Dedifferentiated amniotic fluid mesenchymal stem cell (primary cell): ENCODE results near the gene LHFPL3.
A peak's percentile ranks its signal among the peaks of the same experiment; 100 is the strongest.
"Not testable (repeated sequence)": the region's sequence is repeated elsewhere in the genome, so short reads cannot be mapped to it uniquely, and the experiment has no call there.

Experiments
- DNase-seq: peaks from one replicate; pipeline ENCODE4 v3.0.0-alpha.2; 2016; ENCODE audit errors: extremely low spot score

The LHFPL3 gene

DNA sequence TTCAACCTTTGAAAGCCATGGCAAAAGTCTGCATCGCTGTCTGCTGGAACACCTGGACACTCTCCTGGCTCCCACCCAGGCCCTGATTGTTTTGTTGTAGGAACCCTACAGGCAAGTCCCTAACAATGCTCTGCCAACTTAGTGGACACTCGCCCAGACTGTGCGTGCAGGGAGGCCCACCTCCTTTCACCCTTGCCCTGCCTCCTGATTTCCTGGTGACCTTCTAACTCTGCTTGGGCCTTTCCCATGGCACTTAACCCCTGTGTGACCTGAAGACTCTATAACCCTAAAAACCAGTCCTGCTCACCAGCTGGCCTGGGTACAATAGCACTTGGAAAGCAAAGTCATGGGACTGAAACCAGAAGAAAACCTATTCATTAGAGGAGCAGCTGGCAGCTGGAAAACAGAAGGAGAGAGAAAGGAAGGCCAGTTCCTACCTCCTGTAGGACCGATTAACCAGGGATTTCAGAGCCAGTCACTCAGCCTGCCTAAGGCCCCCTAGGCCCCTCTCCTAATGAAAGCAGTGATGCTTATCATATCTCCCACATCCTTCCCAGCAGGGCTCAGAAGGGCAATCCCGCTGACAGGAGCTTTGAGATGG is 602.9 kb downstream of the LHFPL3 start:
- no peak for DNase-seq

DNA sequence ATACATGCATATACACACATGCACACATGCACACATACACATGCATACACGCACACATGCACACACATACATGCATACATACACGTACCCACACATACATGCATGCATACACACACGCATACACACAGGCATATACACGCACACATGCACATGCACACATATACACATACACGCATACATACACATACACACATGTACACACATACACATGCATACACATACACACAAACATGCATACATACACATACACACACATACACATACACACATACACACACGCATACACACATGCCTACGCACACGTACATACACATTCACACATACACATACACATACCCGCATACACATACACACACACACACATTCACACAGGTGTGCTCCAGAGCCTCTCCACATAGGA is 604.6 kb downstream of the LHFPL3 start:
- DNase-seq: no peak

DNA sequence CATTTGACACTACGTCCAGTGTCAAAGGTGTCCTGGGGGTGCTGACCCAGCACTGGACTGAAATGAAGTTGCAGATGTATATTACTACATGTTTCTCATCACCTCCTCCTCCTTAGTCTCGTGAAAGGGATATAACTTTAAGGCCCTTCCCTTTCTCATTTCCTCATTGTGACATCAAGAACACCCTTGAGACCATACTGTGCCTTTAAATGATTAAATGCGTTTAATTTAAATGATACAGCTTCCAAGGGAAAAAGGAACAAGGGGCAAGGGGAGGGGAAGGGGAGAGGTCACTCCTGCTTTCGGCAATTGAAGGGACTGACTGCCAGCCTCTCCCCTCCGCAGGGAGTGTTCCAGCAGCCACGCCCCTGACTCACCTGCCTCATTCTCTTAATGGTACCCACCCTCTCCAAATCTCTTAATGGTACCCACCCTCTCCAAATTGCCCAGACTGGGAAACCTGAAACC is 605.2 kb downstream of the LHFPL3 start:
- DNase-seq: no peak

DNA sequence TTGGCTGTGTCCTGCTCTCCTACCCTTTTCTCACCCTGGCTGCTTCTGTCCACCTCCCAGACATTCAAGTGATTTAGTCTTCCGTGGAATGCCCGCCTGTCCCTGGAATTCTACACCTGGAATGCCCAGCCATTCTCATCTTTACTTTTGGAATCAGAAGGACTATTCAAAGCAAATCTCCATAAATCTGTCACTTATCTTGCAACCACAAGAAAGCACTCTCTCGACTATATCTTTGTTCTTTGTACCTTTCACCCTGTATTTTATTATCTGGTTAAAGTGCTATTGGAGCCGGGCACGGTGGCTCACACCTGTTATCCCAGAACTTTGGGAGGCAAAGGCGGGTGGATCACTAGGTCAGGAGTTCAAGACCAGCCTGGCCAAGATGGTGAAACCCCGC is 606.3 kb downstream of the LHFPL3 start:
- DNase-seq: no peak

DNA sequence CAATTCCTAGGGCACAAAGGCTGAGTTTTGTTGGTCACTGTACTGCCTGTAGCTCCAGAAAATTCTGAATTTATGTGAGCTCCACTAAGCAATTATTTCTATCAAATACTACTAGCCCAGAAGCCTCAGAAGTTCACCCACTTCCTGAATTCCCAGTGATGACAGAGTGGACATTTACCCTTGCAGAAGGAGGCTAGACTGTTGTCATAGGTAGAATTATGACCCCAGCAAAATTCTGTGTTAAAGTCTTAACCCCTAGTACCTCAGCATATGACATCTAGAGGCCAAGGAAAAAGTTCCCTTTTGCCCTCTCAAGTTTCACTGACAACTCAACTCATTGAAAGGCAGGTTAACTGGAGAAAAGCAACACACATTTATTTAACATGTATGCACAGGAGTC is 606.9 kb downstream of the LHFPL3 start:
- DNase-seq: no peak

DNA sequence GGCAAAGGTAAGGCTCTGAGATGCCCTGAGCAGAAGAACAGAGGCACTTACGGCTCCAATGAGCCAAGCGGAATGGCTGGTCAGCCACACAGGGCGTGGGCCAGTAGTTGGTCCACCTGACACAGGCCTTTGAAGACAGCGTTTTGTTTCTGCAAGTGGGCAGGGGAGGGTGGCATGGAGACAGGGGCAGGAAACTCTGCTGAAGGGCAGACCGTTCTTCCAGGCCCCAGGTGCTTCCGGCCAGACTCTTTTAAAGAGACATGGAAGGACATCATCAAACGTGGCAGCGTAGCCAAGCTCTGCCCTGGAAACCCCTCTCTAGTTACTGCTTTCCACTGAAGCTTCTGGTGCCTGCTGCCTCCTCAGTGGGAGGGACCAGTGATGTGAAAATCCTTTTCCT is 608.1 kb downstream of the LHFPL3 start:
- no peak for DNase-seq

DNA sequence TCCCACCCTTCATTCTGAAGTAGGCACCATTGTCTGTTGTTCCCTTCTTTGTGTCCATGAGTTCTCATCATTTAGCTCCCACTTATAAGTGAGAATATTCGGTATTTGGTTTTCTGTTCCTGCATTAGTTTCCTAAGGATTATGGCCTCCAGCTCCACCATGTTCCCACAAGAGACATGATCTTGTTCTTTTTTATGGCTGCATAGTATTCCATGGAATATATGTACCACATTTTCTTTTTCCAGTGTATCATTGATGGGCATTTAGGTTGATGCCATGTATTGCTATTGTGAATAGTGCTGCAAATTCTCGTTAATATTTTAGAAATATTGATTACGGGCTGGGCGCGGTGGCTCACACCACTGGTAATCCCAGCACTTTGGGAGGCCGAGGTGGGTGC is 609.1 kb downstream of the LHFPL3 start:
- DNase-seq: not testable (repeated sequence)

DNA sequence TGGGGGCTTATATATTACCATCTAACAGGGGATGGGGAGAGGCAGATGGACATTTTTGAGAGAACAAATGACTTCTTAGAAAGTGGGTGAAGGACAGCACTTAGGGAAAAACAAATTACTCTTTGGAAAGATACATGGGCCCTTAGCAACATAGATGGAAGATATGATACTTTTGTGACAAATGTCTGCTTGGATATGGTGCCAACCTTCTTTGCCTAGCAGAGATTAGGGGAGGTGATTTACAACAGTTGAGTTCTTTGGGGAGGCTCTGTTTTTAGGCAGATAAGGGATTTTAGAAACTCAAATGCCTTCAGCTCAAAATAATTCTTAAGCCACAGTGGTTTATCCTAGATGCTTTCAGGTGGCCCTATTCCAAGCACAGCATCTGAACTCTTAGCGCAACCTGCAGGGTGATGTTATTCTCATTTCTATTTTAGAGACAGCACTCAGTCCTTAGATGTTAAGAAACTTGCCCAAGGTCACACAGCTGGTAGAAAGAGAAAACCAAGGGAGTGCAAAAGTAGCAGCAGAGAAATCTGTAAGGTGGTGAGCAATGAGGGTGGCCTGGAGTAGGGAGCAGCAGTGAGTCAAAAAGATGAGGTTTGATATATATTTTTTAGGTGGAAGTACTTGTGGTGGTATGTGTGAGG is 610.5 kb downstream of the LHFPL3 start:
- no peak for DNase-seq

DNA sequence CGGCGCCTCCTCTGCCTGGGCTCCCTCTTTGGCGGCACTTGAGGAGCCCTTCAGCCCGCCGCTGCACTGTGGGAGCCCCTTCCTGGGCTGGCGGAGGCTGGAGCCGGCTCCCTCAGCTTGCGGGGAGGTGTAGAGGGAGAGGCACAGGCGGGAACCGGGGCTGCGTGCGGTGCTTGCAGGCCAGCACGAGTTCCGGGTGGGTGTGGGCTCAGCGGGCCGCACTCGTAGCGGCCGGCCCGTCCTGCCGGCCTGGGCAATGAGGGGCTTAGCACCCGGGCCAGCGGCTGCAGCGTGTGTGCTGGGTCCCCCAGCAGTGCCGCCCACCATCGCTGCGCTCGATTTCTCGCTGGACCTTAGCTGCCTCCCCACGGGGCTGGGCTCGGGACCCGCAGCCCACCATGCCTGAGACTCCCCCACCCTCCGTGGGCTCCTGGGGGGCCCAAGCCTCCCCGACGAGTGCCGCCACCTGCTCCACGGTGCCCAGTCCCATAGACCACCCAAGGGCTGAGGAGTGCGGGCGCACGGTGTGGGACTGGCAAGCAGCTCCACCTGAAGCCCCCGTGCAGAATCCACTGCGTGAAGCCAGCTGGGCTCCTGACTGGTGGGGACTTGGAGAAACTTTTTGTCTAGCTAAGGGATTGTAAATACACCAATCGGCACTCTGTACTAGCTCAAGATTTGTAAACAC is 611.8 kb downstream of the LHFPL3 start:
- no peak for DNase-seq

DNA sequence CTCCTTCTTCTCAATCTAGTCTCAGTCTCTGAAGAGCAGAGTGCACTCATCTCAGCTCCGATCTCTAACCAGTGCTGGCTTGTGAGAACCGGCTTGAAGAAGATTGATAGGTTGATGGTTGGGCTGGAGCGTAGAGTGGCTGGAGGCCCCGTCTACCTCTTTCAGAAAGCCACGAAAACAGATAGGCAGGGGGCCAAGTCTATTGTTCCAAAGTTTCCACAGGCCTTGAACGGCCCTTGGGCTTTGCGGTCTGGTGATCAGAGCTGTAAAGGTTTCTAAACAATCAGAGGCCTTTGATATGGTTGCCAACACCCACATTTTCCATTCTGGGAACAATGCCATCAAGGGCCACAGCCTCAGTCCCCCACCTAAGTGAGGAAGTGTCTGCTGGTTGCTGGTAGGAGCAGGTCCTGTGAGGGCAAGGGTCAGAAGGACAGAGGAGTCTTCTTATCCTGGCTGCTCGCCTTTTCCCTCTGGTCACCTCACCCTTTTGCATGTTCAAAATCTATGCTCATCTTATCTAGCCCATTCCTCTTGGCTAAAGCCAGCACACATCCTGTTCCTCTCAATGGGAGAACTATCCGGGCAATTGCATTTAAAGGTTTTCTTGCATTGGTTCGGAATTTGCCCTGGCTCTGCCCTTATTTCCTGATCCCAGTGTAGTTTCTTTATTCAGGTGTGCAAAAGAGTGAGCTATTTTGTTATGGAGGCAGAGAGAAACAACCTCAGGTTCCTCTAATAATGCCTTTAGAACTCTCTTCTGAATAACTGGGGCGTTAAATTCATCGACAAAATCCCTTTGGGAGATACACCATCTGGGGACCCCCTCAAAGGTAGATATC is 615.3 kb downstream of the LHFPL3 start:
- DNase-seq: no peak

DNA sequence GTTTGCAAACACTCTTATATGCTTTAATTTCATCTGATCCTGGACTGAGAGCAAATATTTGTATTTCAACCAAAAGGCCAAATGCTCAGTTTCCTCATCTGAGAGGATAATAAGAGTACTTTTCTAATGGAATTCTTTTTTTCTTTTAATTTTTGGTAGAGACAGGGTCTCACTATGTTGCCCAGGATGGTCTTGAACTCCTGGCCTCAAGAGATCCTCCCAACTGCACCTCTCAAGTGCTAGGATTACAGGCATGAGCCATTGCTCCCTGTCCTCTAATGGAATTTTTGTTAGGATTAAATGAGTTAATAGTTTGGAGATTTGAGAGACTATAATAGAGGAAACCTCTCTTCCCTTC is 617.2 kb downstream of the LHFPL3 start:
- no peak for DNase-seq

DNA sequence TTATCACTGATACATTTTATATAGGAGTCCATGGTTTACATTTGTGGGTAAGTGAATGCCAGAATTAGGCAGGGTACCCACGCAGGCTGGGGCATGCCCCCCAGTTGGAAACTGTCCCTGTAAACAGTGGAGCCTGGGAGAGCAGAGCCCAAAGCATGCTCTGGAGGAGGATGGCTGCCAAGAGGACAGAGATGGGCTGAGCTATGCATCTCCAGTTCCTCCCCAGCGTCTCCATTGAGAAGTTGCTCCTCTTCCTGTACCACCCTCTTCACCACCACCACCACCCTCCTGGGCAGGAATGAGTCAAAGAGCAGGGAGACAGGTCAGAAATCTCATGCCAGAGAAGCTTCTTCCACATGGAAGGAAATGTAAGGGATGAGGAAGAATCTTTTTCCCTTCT is 617.9 kb downstream of the LHFPL3 start:
- DNase-seq: no peak

DNA sequence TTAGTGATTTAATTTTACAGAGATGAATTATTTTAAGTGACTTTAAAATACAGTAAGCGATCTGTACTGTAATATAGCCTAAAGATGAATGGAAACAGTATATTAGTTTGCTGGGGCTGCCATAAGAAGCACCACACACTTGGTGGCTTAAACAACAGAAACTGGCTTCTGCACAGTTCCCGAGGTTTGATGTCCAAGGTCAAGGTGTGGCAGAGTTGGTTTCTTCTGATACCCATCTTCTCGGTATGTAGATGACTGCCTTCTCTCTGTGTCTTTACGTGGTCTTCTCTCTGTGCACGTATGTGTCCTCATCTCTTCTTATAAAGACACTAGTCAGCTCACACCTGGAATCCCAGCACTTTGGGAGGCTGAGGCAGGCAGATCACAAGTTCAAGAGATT is 621.6 kb downstream of the LHFPL3 start:
- no peak for DNase-seq

DNA sequence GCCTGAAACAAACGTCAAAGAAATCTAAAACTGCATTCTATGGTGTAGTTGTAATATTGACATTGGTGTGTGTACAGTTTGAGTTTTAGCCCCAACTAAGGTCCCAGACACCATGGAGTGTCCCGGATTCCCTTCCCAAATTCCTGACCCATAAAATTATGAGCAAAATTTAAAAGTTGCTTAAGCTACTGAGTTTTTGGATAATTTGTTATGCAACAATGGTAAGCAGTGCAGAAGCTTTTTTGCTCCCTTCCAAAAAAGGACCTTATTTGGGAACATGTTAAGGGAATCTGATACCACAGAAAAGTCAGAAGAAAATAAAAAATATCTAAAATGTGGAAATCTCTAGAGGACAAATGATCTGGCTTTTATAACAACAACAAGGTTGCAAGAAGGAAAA is 622.4 kb downstream of the LHFPL3 start:
- peak; percentile 34 for DNase-seq

DNA sequence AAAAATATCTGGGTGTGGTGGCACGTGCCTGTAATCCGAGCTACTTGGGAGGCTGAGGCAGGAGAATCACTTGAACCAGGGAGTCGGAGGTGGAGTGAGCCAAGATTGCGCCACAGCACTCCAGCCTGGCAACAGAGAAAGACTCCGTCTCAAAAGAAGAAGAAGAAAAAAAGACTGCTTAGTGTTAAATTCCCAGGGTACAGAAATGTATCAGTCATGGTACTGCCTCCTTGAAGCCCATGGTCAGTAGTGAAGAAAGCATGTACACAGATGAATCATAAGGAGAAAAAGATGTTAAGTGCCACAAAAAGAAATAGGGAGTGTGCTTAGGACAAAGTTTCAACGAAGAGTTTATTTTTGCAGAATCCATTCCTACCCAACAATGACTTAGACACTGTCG is 623.1 kb downstream of the LHFPL3 start:
- DNase-seq: no peak

DNA sequence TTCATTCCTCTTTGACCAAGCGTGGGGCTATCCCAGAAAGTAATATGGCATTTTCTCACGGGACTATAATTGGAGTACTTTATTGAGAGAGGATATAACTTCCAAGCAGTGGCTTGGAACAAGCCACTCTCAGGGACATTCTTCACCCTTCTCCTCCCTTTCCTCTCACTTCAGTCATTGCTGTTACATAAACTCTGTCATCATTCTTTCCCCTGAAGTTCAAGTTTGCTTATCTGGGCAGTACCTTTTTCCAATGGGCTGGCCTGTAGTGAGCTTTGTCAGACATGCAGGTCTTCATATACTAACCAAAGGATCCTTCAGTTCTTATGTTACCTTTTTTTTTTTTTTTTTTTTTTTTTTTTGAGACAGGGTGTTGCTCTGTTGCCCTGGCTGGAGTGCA is 626.9 kb downstream of the LHFPL3 start:
- no peak for DNase-seq
